ENCODE results near the gene DLG2.

DNA sequence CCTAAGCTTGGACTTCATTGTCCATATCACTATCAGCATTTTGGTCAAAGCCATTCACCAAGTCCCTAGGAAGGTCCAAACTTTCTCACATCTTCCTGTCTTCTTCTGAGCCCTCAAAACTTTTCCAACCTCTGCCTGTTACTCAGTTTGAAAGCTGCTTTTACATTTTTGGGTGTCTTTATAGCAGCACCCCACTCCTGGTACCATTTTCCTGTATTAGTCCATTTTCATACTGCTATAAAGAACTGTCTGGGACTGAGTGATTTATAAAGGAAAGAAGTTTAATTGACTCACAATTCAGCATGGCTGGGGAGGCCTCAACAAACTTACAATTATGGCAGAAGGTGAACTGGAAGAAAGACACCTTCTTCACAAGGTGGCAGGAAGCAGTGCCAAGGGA lies 1624.0 kb downstream of the DLG2 start:
- no peak for TF ChIP-seq POLR2A (IDR thresholded peaks at IDR 0.05)
- no peak for TF ChIP-seq CTCF (IDR thresholded peaks at IDR 0.05)
- TF ChIP-seq POLR2AphosphoS5 (IDR thresholded peaks at IDR 0.05) = no peak
- no peak for TF ChIP-seq EP300 (IDR thresholded peaks at IDR 0.05)

Data from sigmoid colon (tissue), 4 donors.